ENCODE measurements around the gene CPSF7.

GRCh38 chr11:61418136-61418535 lies 11.6 kb downstream of the CPSF7 start:
- TF ChIP-seq, protein P1, sequence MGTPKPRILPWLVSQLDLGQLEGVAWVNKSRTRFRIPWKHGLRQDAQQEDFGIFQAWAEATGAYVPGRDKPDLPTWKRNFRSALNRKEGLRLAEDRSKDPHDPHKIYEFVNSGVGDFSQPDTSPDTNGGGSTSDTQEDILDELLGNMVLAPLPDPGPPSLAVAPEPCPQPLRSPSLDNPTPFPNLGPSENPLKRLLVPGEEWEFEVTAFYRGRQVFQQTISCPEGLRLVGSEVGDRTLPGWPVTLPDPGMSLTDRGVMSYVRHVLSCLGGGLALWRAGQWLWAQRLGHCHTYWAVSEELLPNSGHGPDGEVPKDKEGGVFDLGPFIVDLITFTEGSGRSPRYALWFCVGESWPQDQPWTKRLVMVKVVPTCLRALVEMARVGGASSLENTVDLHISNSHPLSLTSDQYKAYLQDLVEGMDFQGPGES (IDR thresholded peaks at IDR 0.05; ENCODE audit: low read depth, low read length) = no peak
- TF ChIP-seq USF2 (IDR thresholded peaks at IDR 0.05; ENCODE audit: borderline replicate concordance, low read depth, low read length) (no peak), CHD2 (IDR thresholded peaks at IDR 0.05; ENCODE audit: low read length, partially characterized antibody) (no peak), FOXJ3 (CRISPR knock-in tag; IDR thresholded peaks at IDR 0.05) (no peak)
- TF ChIP-seq, protein P2, sequence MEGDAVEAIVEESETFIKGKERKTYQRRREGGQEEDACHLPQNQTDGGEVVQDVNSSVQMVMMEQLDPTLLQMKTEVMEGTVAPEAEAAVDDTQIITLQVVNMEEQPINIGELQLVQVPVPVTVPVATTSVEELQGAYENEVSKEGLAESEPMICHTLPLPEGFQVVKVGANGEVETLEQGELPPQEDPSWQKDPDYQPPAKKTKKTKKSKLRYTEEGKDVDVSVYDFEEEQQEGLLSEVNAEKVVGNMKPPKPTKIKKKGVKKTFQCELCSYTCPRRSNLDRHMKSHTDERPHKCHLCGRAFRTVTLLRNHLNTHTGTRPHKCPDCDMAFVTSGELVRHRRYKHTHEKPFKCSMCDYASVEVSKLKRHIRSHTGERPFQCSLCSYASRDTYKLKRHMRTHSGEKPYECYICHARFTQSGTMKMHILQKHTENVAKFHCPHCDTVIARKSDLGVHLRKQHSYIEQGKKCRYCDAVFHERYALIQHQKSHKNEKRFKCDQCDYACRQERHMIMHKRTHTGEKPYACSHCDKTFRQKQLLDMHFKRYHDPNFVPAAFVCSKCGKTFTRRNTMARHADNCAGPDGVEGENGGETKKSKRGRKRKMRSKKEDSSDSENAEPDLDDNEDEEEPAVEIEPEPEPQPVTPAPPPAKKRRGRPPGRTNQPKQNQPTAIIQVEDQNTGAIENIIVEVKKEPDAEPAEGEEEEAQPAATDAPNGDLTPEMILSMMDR (IDR thresholded peaks at IDR 0.05) = no peak
